K562 (cell line): ENCODE data around the gene IFFO2. TPM values are rescaled to one million over a fixed set of nuclear protein-coding genes. Genes with fewer than 3 reads are reported as not detected.

Experiments used
- ASH1L ChIP-seq: fragments of 450-650 bp; IDR thresholded peaks from 2 replicates; pipeline ENCODE4 v1.6.1; 2018; ENCODE audit warnings: borderline replicate concordance, mild to moderate bottlenecking, low read depth; ENCODE audit not compliant: partially characterized antibody
- CHCHD3 ChIP-seq: fragments of 250-450 bp; sonication (Bioruptor Pico); IDR thresholded peaks from 2 replicates; pipeline ENCODE4 v2.1.2; 2022; ENCODE audit warnings: mild to moderate bottlenecking
- DNMT1 ChIP-seq: fragments of 450-650 bp; IDR thresholded peaks from 2 replicates; pipeline ENCODE4 v1.6.1; 2016; ENCODE audit warnings: antibody characterized with exemption, mild to moderate bottlenecking
- HDAC8 ChIP-seq: fragments of 450-650 bp; IDR thresholded peaks from 2 replicates; pipeline ENCODE4 v1.6.1; 2016; ENCODE audit warnings: mild to moderate bottlenecking, missing genetic modification characterization, moderate library complexity, missing compliant biosample characterization
- MAZ ChIP-seq, 2 experiments: fragments of 450-650 bp in 1 of 2; sonication (generic) in 1 of 2; formaldehyde crosslinking; IDR thresholded peaks in 1 of 2; conservative IDR thresholded peaks in 1 of 2; 2 replicates each; pipeline versions ENCODE4 v1.4.0 to v1.5.0; 2020; ENCODE audit warnings: mild to moderate bottlenecking in 1 of 2, missing genetic modification reagents in 1 of 2
- NFE2 ChIP-seq: IDR thresholded peaks from 2 replicates; pipeline ENCODE4 v1.6.1; 2014; ENCODE audit warnings: antibody characterized with exemption, low read depth
- NFXL1 ChIP-seq: fragments of 450-650 bp; formaldehyde crosslinking; IDR thresholded peaks from 2 replicates; pipeline ENCODE4 v1.4.0; 2021; ENCODE audit warnings: mild to moderate bottlenecking
- RBM14 ChIP-seq: fragments of 200-400 bp; formaldehyde crosslinking; IDR thresholded peaks from 2 replicates; pipeline ENCODE4 v1.6.1; 2018; ENCODE audit warnings: low read depth, mild to moderate bottlenecking, low read length, moderate library complexity, borderline replicate concordance; ENCODE audit not compliant: insufficient read depth
- RFX1 ChIP-seq: fragments of 450-650 bp; IDR thresholded peaks from 2 replicates; pipeline ENCODE4 v1.6.1; 2016; ENCODE audit warnings: mild to moderate bottlenecking, moderate library complexity
- RHOXF2B ChIP-seq: fragments of 250-450 bp; sonication (Bioruptor Pico); conservative IDR thresholded peaks from 2 replicates; pipeline ENCODE4 v1.5.1; 2021
- SNAPC5 ChIP-seq: fragments of 250-450 bp; sonication (Bioruptor Pico); IDR thresholded peaks from 2 replicates; pipeline ENCODE4 v1.8.0; 2021; ENCODE audit warnings: moderate library complexity, mild to moderate bottlenecking, inconsistent platforms
- ZBTB7A ChIP-seq: IDR thresholded peaks from 2 replicates; pipeline ENCODE4 v1.6.1; 2011; ENCODE audit warnings: low read depth, mild to moderate bottlenecking, low read length, moderate library complexity, borderline replicate concordance; ENCODE audit not compliant: control insufficient read depth
- ZKSCAN3 ChIP-seq: fragments of 250-450 bp; sonication (Bioruptor Pico); IDR thresholded peaks from 2 replicates; pipeline ENCODE4 v1.4.0; 2020
- polyA plus RNA-seq, 8 experiments: library from polyadenylated mRNA; depleted of rRNA in 4 of 8; stranded (reverse) in 5 of 8; unstranded in 3 of 8; fragments of >200 nt; fragmentation: Nextera tagmentation in 2 of 8; fragmentation: Illumina TruSeq in 1 of 8; extraction: Ambion mirVana in 2 of 8; extraction: Trizol in 1 of 8; gene quantifications; 2 replicates each; pipeline versions ENCODE4 v1.2.1 to v1.2.3, GENCODE V29; 2011 to 2014; ENCODE audit warnings: inconsistent platforms in 1 of 8, missing spikeins in 1 of 8
- total RNA-seq, 7 experiments: library from RNA; depleted of rRNA in 6 of 7; stranded (reverse); fragments of >200 nt in 6 of 7; fragmentation: Illumina TruSeq in 2 of 7; extraction: Trizol in 2 of 7; gene quantifications; 2 replicates each; pipeline versions ENCODE4 v1.2.1 to v1.2.3, GENCODE V29; 2011 to 2021; ENCODE audit warnings: low replicate concordance in 1 of 7
- TF ChIP-seq, protein P1 (sequence below): fragments of 250-450 bp; sonication (Bioruptor Pico); IDR thresholded peaks from 2 replicates; pipeline ENCODE4 v1.8.0; 2021; ENCODE audit warnings: mild to moderate bottlenecking, moderate library complexity
- TF ChIP-seq, protein P2 (sequence below): fragments of 450-650 bp; IDR thresholded peaks from 2 replicates; pipeline ENCODE4 v1.6.1; 2014; ENCODE audit warnings: low read depth, mild to moderate bottlenecking, moderate library complexity, borderline replicate concordance
- TF ChIP-seq, protein P3 (sequence below), 2 experiments: fragments of 450-650 bp; IDR thresholded peaks; 2 replicates each; pipeline ENCODE4 v1.6.1; 2016; ENCODE audit warnings: mild to moderate bottlenecking in 2 of 2, borderline replicate concordance in 1 of 2, low read depth in 1 of 2, moderate library complexity in 1 of 2

Gene IFFO2
- total and polyA plus RNA-seq, 9 of the 15 experiments (the other 6 are each of a cell fraction or from before 2014, with no cell fraction given) = 0.15 to 1.0 (median 0.44) TPM; not detected in 2

- peak; percentile 75; the same call in 1 of the 2 replicates for TF ChIP-seq ZBTB7A
- TF ChIP-seq, protein P1, sequence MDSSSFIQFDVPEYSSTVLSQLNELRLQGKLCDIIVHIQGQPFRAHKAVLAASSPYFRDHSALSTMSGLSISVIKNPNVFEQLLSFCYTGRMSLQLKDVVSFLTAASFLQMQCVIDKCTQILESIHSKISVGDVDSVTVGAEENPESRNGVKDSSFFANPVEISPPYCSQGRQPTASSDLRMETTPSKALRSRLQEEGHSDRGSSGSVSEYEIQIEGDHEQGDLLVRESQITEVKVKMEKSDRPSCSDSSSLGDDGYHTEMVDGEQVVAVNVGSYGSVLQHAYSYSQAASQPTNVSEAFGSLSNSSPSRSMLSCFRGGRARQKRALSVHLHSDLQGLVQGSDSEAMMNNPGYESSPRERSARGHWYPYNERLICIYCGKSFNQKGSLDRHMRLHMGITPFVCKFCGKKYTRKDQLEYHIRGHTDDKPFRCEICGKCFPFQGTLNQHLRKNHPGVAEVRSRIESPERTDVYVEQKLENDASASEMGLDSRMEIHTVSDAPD (CRISPR knock-in tag) = no peak
- TF ChIP-seq SNAPC5 = no peak
- no peak for TF ChIP-seq NFXL1 (CRISPR knock-in tag)
- TF ChIP-seq, protein P2, sequence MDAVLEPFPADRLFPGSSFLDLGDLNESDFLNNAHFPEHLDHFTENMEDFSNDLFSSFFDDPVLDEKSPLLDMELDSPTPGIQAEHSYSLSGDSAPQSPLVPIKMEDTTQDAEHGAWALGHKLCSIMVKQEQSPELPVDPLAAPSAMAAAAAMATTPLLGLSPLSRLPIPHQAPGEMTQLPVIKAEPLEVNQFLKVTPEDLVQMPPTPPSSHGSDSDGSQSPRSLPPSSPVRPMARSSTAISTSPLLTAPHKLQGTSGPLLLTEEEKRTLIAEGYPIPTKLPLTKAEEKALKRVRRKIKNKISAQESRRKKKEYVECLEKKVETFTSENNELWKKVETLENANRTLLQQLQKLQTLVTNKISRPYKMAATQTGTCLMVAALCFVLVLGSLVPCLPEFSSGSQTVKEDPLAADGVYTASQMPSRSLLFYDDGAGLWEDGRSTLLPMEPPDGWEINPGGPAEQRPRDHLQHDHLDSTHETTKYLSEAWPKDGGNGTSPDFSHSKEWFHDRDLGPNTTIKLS = 0 out of 2 replicates have a peak, but pooled peaks have one; percentile 18
- no peak for TF ChIP-seq RBM14
- TF ChIP-seq RHOXF2B (CRISPR knock-in tag) = no peak
- no peak for TF ChIP-seq NFE2
- peak; percentile 93 for TF ChIP-seq ASH1L
- no peak for TF ChIP-seq ZKSCAN3 (CRISPR knock-in tag)
- TF ChIP-seq CHCHD3 = no peak
- TF ChIP-seq, protein P3, sequence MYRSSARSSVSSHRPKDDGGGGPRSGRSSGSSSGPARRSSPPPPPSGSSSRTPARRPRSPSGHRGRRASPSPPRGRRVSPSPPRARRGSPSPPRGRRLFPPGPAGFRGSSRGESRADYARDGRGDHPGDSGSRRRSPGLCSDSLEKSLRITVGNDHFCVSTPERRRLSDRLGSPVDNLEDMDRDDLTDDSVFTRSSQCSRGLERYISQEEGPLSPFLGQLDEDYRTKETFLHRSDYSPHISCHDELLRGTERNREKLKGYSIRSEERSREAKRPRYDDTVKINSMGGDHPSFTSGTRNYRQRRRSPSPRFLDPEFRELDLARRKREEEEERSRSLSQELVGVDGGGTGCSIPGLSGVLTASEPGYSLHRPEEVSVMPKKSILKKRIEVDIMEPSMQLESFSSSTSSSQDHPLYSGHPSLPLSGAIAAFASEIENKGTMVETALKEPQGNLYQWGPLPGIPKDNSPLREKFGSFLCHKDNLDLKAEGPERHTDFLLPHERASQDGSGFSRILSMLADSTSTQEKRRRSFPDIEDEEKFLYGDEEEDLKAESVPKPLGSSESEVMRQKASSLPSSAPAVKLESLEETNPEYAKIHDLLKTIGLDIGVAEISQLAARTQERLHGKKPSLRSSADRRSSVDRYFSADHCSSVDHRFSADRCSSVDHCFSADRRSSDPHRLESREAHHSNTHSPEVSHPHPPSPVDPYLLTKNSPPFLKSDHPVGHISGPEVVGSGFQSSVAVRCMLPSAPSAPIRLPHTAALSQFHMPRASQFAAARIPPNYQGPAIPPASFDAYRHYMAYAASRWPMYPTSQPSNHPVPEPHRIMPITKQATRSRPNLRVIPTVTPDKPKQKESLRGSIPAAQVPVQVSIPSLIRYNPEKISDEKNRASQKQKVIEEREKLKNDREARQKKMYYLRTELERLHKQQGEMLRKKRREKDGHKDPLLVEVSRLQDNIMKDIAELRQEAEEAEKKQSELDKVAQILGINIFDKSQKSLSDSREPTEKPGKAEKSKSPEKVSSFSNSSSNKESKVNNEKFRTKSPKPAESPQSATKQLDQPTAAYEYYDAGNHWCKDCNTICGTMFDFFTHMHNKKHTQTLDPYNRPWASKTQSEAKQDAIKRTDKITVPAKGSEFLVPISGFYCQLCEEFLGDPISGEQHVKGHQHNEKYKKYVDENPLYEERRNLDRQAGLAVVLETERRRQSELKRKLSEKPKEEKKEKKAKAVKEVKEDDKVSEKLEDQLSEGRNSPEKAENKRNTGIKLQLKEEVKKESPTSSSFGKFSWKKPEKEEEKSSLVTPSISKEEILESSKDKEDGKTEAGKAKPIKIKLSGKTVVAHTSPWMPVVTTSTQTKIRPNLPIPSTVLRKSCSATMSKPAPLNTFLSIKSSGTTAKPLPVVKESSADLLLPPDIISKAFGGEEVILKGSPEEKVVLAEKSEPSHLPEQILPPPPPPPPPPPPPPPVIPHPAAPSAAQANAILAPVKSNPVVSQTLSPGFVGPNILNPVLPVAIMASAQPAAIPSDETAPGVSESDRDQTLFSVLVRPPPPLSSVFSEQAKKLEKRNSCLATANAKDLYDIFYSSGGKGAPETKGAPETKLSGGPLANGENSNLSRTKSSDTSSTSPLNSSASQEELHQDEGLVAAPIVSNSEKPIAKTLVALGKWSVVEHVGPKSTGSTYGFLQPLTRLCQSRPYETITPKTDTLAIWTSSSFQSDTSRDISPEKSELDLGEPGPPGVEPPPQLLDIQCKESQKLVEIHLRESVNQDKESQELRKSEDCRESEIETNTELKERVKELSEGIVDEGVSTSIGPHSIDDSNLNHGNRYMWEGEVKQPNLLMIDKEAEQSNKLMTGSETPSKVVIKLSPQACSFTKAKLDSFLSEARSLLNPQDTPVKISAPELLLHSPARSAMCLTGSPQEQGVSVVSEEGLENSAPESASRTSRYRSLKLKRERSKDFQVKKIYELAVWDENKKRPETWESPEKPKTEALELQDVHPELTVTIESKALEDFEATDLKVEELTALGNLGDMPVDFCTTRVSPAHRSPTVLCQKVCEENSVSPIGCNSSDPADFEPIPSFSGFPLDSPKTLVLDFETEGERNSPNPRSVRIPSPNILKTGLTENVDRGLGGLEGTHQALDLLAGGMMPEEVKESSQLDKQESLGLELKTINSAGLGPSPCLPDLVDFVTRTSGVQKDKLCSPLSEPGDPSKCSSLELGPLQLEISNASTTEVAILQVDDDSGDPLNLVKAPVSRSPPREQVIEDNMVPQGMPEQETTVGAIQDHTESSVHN (IDR thresholded peaks at IDR 0.05; ENCODE audit: borderline replicate concordance in 1 of 2, low read depth in 1 of 2) = 0 out of 4 replicates have a peak, but pooled peaks of 1 of the 2 experiments have one; percentile 6
- 0 out of 2 replicates have a peak, but pooled peaks have one; percentile 51 for TF ChIP-seq HDAC8 (tag)
- no peak for TF ChIP-seq RFX1
- no peak for TF ChIP-seq DNMT1
- peak; percentile 13 to 64; a peak in 3 of 4 replicates for TF ChIP-seq MAZ (CRISPR knock-in tag; conservative IDR thresholded peaks at IDR 0.05 in 1 of 2, IDR thresholded peaks at IDR 0.05 in 1 of 2)
Observed at GRCh38 chr1:18902523-18903290, 53.8 kb downstream of the IFFO2 start, which contains the start of gene ALDH4A1 (continued).
